BE2C (cell line): ENCODE data around the gene GIPC3.

ENCODE experiments used
- DNase-seq: peaks from one replicate; pipeline ENCODE4 v3.0.0-alpha.2; 2020
- H3K27me3 ChIP-seq: fragments of 250-450 bp; sonication (Bioruptor Pico); 2 replicates; pipeline ENCODE4 v1.5.1; 2020; ENCODE audit warnings: mild to moderate bottlenecking
- H3K36me3 ChIP-seq: fragments of 250-450 bp; sonication (Bioruptor Pico); 2 replicates; pipeline ENCODE4 v1.5.1; 2020; ENCODE audit warnings: mild to moderate bottlenecking
- H3K4me1 ChIP-seq: fragments of 250-450 bp; sonication (Bioruptor Pico); 2 replicates; pipeline ENCODE4 v1.5.1; 2020
- H3K4me3 ChIP-seq: 2 replicates; pipeline ENCODE4 v1.5.1; 2011; ENCODE audit warnings: low read depth, low read length
- H3K9me3 ChIP-seq: fragments of 250-450 bp; sonication (Bioruptor Pico); 2 replicates; pipeline ENCODE4 v1.5.1; 2020
- CTCF ChIP-seq: IDR thresholded peaks from 2 replicates; pipeline ENCODE4 v1.5.1; 2012; ENCODE audit warnings: mild to moderate bottlenecking, low read depth, low read length

GIPC3 gene

GRCh38 chr19:3612901-3613741 lies 27.8 kb downstream of the GIPC3 start:
- H3K9me3 ChIP-seq, result no peaks in the 10 kb centered on the region
- peak; percentile 54 for DNase-seq
- H3K4me1 ChIP-seq, result no peaks in the 10 kb centered on the region
- no peak overlapping the region for H3K4me3 ChIP-seq
- TF ChIP-seq CTCF, result no peak
- no peaks in the 10 kb centered on the region for H3K27me3 ChIP-seq
- H3K36me3 ChIP-seq, result peaks cover 32% of the 10 kb centered on the region

GRCh38 chr19:3613818-3614661 lies 28.8 kb downstream of the GIPC3 start:
- no peaks in the 10 kb centered on the region for H3K9me3 ChIP-seq
- no peak for DNase-seq
- peaks cover 33% of the 10 kb centered on the region for H3K36me3 ChIP-seq
- H3K27me3 ChIP-seq, result no peaks in the 10 kb centered on the region
- H3K4me1 ChIP-seq, result no peaks in the 10 kb centered on the region
- H3K4me3 ChIP-seq, result no peak overlapping the region
- no peak for TF ChIP-seq CTCF

GRCh38 chr19:3614858-3615505 lies 29.7 kb downstream of the GIPC3 start:
- Histone ChIP-seq H3K4me3 (no peak overlapping the region), H3K27me3 (no peaks in the 10 kb centered on the region), H3K9me3 (no peaks in the 10 kb centered on the region), H3K4me1 (no peaks in the 10 kb centered on the region), H3K36me3 (peaks cover 37% of the 10 kb centered on the region)
- DNase-seq, result no peak
- TF ChIP-seq CTCF, result no peak

GRCh38 chr19:3615524-3616135 lies 30.4 kb downstream of the GIPC3 start:
- no peaks in the 10 kb centered on the region for H3K27me3 ChIP-seq
- no peak overlapping the region for H3K4me3 ChIP-seq
- no peaks in the 10 kb centered on the region for H3K4me1 ChIP-seq
- DNase-seq, result no peak
- H3K36me3 ChIP-seq, result peaks cover 43% of the 10 kb centered on the region
- H3K9me3 ChIP-seq, result no peaks in the 10 kb centered on the region
- TF ChIP-seq CTCF, result no peak

GRCh38 chr19:3617463-3617862 lies 32.2 kb downstream of the GIPC3 start:
- DNase-seq, result no peak
- Histone ChIP-seq H3K27me3 (no peaks in the 10 kb centered on the region), H3K9me3 (no peaks in the 10 kb centered on the region), H3K4me3 (no peak overlapping the region), H3K4me1 (no peaks in the 10 kb centered on the region), H3K36me3 (peaks cover 35% of the 10 kb centered on the region)
- no peak for TF ChIP-seq CTCF
